Common myeloid progenitor, CD34-positive (primary cell): ENCODE results near the gene DGKE.

Experiments
- CTCF ChIA-PET: fragments of 350-600 bp; sonication (Branson Sonifier 250); formaldehyde crosslinking; loops from one replicate; lab custom pipeline; 2021; ENCODE audit warnings: antibody characterized with exemption; lab: Charles Lee
- POLR2A ChIA-PET: fragments of 350-600 bp; sonication (Branson Sonifier 250); formaldehyde crosslinking; loops from one replicate; lab custom pipeline; 2021; ENCODE audit warnings: antibody characterized with exemption; lab: Charles Lee
- DNase-seq, 3 donors: peaks; one replicate each; pipeline versions ENCODE4 v3.0.0 to v3.0.0-alpha.2; 2013
- H3K27ac ChIP-seq, 2 experiments: 1 replicate in 1 of 2; 2 replicates in 1 of 2; pipeline ENCODE4 v1.7.0; 2013; ENCODE audit warnings: inconsistent platforms in 2 of 2, low read length in 2 of 2, mild to moderate bottlenecking in 2 of 2, low read depth in 1 of 2, moderate library complexity in 1 of 2; ENCODE audit not compliant: severe bottlenecking in 2 of 2, insufficient read depth in 1 of 2, poor library complexity in 1 of 2
- H3K27me3 ChIP-seq, 5 experiments: replicated peaks in 2 of 5; 1 replicate in 3 of 5; 2 replicates in 2 of 5; pipeline versions ENCODE4 v1.6.1 to v1.7.0; 2013; ENCODE audit warnings: low read length in 4 of 5, mild to moderate bottlenecking in 2 of 5, moderate library complexity in 2 of 5, inconsistent platforms in 1 of 5; ENCODE audit not compliant: insufficient read depth in 5 of 5, control insufficient read depth in 4 of 5
- H3K36me3 ChIP-seq, 4 experiments: 1 replicate in 2 of 4; 2 replicates in 2 of 4; pipeline versions ENCODE4 v1.6.1 to v1.7.0; 2013; ENCODE audit warnings: low read length in 3 of 4, control low read depth in 1 of 4, mild to moderate bottlenecking in 1 of 4; ENCODE audit not compliant: control insufficient read depth in 4 of 4, insufficient read depth in 4 of 4
- H3K4me1 ChIP-seq, 4 experiments: 1 replicate in 3 of 4; 2 replicates in 1 of 4; pipeline versions ENCODE4 v1.6.1 to v1.7.1; 2013; ENCODE audit warnings: low read length in 3 of 4, mild to moderate bottlenecking in 3 of 4, control low read depth in 1 of 4, inconsistent platforms in 1 of 4, moderate library complexity in 1 of 4; ENCODE audit not compliant: control insufficient read depth in 4 of 4, insufficient read depth in 4 of 4; ENCODE audit errors: control extremely low read depth in 1 of 4
- H3K4me3 ChIP-seq, 7 experiments: 1 replicate in 4 of 7; 2 replicates in 3 of 7; pipeline versions ENCODE4 v1.5.1 to v1.7.0; 2013; ENCODE audit warnings: mild to moderate bottlenecking in 7 of 7, low read length in 6 of 7, moderate library complexity in 6 of 7, inconsistent platforms in 2 of 7, low read depth in 2 of 7, control low read depth in 1 of 7; ENCODE audit not compliant: insufficient read depth in 4 of 7, control insufficient read depth in 1 of 7; ENCODE audit errors: extremely low read depth in 1 of 7
- H3K9me3 ChIP-seq, 5 experiments: 1 replicate in 4 of 5; 2 replicates in 1 of 5; pipeline versions ENCODE4 v1.6.1 to v1.7.1; 2013; ENCODE audit warnings: low read length in 4 of 5, mild to moderate bottlenecking in 2 of 5, inconsistent platforms in 1 of 5, low read depth in 1 of 5, moderate library complexity in 1 of 5; ENCODE audit not compliant: control insufficient read depth in 4 of 5, insufficient read depth in 2 of 5; ENCODE audit errors: control extremely low read depth in 1 of 5
- WGBS: methylation state at CpG from one replicate; pipeline ENCODE4 v1.1.5; 2013; ENCODE audit not compliant: insufficient coverage; 5-methylcytosine and 5-hydroxymethylcytosine counted together

Gene DGKE

DNA sequence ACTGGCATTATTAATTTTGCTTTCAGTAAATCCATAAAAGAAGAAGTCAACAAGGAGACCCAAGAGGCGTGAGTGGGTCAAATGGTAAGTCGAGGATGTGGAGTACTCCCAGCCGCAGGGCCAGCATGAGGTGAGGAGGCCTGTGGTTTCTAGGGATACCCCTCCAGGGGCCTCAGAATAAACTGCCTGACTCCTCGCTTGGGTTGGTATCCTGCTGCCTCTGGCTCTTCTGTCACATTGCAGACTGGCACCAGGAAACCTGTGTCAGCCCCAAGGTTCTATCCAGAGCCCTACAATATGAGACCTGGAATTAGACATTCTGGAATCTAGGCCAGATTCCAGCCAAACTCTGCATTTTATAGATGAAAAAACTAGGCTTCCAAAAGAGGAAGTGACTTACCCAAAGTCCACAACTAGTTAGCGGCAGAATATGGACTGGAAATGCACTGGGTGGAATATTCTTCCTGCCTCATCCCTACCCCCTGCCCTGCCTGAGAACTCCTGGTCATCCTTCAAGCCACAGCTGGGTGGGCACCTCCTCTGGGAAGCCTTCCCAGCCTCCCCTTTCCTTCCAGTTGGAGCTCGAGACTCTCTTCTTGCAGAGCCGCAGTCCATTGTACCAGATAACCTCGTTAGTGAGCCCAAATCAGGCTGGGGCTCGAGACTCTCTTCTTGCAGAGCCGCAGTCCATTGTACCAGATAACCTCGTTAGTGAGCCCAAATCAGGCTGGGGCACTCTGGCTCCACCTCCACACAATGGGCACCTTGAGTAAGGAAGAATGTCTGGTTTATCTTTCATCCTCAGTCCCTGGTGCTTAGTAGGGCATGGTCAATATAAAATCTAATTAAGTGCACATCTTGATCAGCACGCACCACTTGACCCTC lies 22.8 kb upstream of the DGKE start:
- no peaks in the 10 kb centered on the region for H3K27me3 ChIP-seq
- ChIA-PET POLR2A (no interaction called here), CTCF (no interaction called here)
- H3K27ac ChIP-seq: no peak overlapping the region
- H3K9me3 ChIP-seq: no peaks in the 10 kb centered on the region
- peaks cover 0 to 32% (median 25%) of the 10 kb centered on the region in 4 experiments for H3K4me1 ChIP-seq
- WGBS: 79% methylated on average over 11 of the region's 12 CpGs
- H3K4me3 ChIP-seq: no peak overlapping the region
- H3K36me3 ChIP-seq: peaks cover 0 to 2% (median 0%) of the 10 kb centered on the region in 4 experiments
- DNase-seq: peak in 2 of 3 donors; percentile 30 to 50

DNA sequence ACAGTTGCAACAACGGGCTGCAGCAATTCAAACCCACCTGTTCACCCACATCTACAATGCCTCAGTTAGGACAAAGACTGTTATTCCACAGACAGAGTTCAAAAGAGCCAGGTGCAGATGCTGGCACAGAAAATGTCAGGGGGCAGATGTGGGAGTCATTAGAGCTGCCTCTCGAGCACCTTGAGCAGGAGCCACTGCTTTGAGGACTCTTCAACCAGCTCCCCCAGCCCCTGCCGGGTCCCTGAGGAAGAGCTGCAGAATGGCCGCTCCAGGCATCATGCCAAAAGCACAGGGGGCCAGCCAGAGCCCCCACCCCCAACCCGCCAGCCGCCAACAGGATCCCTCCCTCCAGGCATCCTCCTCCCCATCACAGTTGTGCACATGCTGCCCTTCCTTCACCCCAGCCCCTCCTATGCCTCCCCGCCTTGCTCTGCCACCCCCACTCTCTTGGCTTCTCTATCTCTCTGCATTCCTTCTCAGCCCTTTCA lies 21.0 kb upstream of the DGKE start:
- ChIA-PET POLR2A (no interaction called here), CTCF (no interaction called here)
- Histone ChIP-seq H3K4me1 (peaks cover 0 to 32% (median 24%) of the 10 kb centered on the region in 4 experiments), H3K4me3 (no peak overlapping the region), H3K27me3 (no peaks in the 10 kb centered on the region), H3K36me3 (no peaks in the 10 kb centered on the region), H3K27ac (no peak overlapping the region), H3K9me3 (no peaks in the 10 kb centered on the region)
- DNase-seq: peak in 2 of 3 donors; percentile 15 to 30
- WGBS: 64% methylated on average over 5 of the region's 7 CpGs

DNA sequence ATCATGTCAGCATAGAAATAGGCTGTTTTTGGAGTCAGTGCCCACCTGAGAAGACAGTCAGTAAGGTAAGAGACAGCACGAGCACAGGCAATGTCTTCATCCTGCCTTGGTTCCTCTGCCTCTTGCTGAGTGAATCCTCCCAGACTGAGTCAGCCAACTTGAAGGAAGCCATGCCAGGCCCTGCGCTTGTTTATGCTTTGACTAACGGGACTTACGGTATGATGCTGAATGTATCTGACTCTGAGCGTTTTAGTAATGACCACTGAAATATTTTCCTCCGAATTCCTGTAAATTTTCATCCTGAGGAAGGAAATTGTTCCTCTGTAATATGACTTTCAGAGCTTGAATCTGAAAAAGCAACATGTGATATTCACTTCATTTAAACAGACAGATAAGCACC lies 18.2 kb upstream of the DGKE start:
- POLR2A ChIA-PET: no interaction called here
- Histone ChIP-seq H3K4me1 (peaks cover 0 to 30% (median 20%) of the 10 kb centered on the region in 4 experiments), H3K9me3 (no peaks in the 10 kb centered on the region), H3K36me3 (no peaks in the 10 kb centered on the region), H3K27ac (no peak overlapping the region), H3K4me3 (no peak overlapping the region), H3K27me3 (no peaks in the 10 kb centered on the region)
- WGBS: 88% methylated on average over 5 of the region's 6 CpGs
- CTCF ChIA-PET: interaction anchor here (1.6 kb wide), 1 partner anchor 11 kb away, joined by 9 read pairs; no protein-coding TSS in a partner anchor
- DNase-seq: no peak

DNA sequence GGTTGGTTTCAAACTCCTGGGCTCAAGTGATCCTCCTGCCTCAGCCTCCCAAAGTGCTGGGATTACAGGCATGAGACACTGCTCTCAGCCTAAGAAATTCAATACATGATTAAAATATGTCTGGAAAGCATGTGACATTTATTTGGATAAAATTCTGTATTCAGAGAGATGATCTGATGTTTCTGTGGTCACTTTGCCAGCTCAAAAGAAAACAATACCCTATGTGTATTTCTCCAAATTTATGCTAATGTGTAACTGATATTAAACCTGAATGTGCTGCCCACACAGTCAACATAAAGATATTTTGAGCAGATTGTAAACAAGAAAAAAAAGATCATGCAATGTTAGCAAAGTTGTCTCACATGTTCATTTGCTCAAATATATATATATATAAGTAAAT lies 16.9 kb upstream of the DGKE start:
- DNase-seq: no peak
- POLR2A ChIA-PET: no interaction called here
- Histone ChIP-seq H3K4me3 (no peak overlapping the region), H3K27ac (no peak overlapping the region), H3K9me3 (no peaks in the 10 kb centered on the region), H3K4me1 (peaks cover 0 to 24% (median 14%) of the 10 kb centered on the region in 4 experiments), H3K36me3 (no peaks in the 10 kb centered on the region), H3K27me3 (no peaks in the 10 kb centered on the region)
- CTCF ChIA-PET: interaction anchor here (1.0 to 1.8 kb wide), 3 partner anchors 9 to 44 kb away, joined by 4 to 9 read pairs (median 4); no protein-coding TSS in a partner anchor

DNA sequence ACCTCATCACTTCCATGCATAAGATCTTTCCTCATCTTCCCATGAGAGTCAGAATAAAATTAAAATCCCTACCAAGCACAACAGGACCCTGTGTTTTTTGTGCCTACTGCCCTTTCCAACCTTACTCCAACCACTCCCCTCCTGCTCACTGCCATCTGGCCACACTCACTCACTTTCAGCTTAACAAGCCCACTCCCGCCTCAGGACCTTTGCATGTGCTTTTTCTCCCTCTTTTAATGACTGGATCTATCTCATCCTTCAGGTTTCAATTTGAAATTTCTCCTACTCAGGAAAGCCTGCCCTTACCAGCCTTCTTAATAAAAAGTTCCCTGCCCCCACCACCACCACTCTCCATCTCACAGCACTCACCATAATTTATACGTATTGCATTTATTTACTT lies 14.9 kb upstream of the DGKE start:
- CTCF ChIA-PET: interaction anchor here (0.7 to 2.3 kb wide), 17 partner anchors 9 to 133 kb away, joined by 3 to 12 read pairs (median 4); no protein-coding TSS in a partner anchor
- 100% methylated on average over 1 of the region's 2 CpGs for WGBS
- POLR2A ChIA-PET: interaction anchor here (1.0 kb wide), 1 partner anchor 33 kb away, joined by 3 read pairs; no protein-coding TSS in a partner anchor

DNA sequence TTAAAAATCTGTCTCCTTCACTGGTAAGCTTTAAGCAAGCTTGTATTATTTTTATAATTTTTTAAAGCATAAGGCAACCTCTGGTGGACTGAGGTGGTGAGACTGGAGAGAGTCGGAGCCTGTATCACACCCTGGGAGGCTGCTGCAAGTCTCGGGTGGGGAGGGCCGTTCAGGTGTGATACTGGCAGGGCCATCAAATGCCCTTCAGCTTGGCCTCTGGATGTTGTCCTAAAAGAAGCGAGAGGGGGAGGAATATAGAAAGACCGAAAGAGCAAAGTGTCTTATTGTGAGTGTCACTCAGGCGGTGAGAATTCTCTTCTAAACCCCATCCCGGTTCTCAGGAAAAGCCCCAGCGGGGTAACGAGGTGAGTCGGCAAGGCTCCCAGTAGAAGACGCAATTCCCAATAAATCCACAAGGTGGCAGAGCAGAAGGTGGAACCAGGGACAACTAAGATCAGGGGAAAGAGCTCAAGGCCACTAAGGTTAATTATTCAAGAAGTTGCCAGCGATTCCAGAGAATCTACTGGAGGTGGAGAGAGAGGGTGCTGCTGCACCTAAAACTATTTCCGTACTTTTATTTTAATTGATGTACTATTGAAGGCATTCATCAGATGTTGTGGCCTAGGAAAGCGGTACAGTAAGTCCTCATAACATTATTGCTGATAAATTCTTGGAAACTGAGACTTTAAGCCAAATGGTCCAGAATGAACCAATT lies 14.4 kb upstream of the DGKE start:
- H3K27me3 ChIP-seq: no peaks in the 10 kb centered on the region
- H3K4me3 ChIP-seq: peak overlapping the region in 2 of 7 experiments; percentile 19 to 29
- peaks cover 0 to 12% (median 6%) of the 10 kb centered on the region in 4 experiments for H3K4me1 ChIP-seq
- 22% methylated on average over 12 of the region's 14 CpGs for WGBS
- DNase-seq: peak; percentile 73 to 86 (median 78)
- CTCF ChIA-PET: interaction anchor here (0.6 to 2.3 kb wide), 24 partner anchors 10 to 134 kb away, joined by 3 to 12 read pairs (median 3); no protein-coding TSS in a partner anchor
- POLR2A ChIA-PET: interaction anchor here (1.0 kb wide), 1 partner anchor 33 kb away, joined by 3 read pairs; no protein-coding TSS in a partner anchor
- H3K36me3 ChIP-seq: peaks cover 0 to 5% (median 1%) of the 10 kb centered on the region in 4 experiments
- peaks cover 0 to 4% (median 0%) of the 10 kb centered on the region in 5 experiments for H3K9me3 ChIP-seq
- H3K27ac ChIP-seq: no peak overlapping the region

More for the DNA sequence above, 14.9 kb upstream of the DGKE start:
- H3K27ac ChIP-seq: no peak overlapping the region
- H3K4me1 ChIP-seq: peaks cover 0 to 16% (median 7%) of the 10 kb centered on the region in 4 experiments
- no peak overlapping the region for H3K4me3 ChIP-seq
- H3K9me3 ChIP-seq: peaks cover 0 to 3% (median 0%) of the 10 kb centered on the region in 5 experiments
- no peak for DNase-seq
- H3K36me3 ChIP-seq: peaks cover 0 to 2% (median 0%) of the 10 kb centered on the region in 4 experiments
- no peaks in the 10 kb centered on the region for H3K27me3 ChIP-seq
